NCI-H526 treated with DMSO at 0.1 percent for 48 hours (cell line): ENCODE results near the gene PDCD1.

Experiments used
- DNase-seq: peaks from one replicate; lab custom pipeline; 2025; lab: John Stamatoyannopoulos, UW

PDCD1 gene

DNA sequence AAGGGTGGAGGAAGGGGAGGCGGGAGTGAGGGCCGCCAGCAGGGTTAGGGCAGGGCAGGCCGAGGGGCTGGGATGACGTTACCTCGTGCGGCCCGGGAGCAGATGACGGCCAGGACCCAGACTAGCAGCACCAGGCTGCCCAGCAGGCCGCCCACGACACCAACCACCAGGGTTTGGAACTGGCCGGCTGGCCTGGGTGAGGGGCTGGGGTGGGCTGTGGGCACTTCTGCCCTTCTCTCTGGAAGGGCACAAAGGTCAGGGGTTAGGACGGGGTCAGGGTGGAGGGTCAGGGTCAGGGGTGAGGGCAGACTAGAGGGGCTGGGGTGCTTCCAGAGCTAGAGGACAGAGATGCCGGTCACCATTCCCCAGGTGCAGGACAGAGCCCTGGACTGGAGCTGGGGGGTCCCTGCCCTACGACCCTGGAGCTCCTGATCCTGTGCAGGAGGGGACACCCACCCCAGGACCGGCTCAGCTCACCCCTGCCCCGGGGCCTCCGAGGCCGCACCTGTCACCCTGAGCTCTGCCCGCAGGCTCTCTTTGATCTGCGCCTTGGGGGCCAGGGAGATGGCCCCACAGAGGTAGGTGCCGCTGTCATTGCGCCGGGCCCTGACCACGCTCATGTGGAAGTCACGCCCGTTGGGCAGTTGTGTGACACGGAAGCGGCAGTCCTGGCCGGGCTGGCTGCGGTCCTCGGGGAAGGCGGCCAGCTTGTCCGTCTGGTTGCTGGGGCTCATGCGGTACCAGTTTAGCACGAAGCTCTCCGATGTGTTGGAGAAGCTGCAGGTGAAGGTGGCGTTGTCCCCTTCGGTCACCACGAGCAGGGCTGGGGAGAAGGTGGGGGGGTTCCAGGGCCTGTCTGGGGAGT, 6.3 kb downstream of the PDCD1 start:
- no peak for DNase-seq

DNA sequence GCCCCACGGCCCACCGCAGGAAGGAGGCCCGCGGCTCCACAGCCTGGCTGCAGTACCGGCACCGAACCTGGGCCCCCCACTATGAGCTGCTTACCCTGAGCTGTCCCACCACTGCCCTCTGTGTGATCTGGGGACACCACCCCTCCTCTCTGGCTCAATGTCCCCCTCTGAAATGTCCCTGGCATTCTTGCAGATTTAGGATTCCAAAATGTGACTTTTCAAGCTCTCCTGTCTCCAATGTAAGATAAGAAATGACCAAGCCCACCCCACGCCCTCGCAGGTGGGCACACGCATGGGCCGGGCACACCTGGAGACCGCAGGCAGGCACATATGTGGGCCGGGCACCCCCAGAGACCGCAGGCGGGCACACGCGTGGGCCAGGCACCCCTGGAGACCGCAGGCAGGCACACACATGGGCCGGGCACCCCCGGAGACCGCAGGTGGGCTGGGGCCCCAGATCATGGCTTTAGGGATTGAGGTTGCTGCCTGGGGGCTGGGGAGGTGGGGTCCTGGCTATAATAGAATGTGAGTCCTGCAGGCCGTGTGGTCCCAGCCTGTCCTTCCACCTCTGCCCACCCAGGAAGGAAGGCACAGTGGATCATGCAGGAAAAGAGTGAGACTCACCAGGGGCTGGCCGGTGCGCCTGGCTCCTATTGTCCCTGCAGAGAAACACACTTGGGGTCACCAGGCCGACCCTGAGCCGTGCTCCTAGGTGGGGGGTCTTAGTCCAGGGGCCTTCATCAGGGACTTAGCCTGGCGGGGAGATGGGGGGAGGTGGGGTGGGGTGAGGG, 7.2 kb downstream of the PDCD1 start:
- DNase-seq, result no peak

GRCh38 chr2:241850544-241851324, 8.0 kb downstream of the PDCD1 start:
- DNase-seq, result no peak

GRCh38 chr2:241849616-241850543, 8.8 kb downstream of the PDCD1 start:
- DNase-seq, result no peak

- no peak for DNase-seq
These were observed 9.7 kb downstream of the PDCD1 start for GRCh38 chr2:241848761-241849615.

GRCh38 chr2:241846406-241846805, 12.3 kb downstream of the PDCD1 start:
- no peak for DNase-seq

DNA sequence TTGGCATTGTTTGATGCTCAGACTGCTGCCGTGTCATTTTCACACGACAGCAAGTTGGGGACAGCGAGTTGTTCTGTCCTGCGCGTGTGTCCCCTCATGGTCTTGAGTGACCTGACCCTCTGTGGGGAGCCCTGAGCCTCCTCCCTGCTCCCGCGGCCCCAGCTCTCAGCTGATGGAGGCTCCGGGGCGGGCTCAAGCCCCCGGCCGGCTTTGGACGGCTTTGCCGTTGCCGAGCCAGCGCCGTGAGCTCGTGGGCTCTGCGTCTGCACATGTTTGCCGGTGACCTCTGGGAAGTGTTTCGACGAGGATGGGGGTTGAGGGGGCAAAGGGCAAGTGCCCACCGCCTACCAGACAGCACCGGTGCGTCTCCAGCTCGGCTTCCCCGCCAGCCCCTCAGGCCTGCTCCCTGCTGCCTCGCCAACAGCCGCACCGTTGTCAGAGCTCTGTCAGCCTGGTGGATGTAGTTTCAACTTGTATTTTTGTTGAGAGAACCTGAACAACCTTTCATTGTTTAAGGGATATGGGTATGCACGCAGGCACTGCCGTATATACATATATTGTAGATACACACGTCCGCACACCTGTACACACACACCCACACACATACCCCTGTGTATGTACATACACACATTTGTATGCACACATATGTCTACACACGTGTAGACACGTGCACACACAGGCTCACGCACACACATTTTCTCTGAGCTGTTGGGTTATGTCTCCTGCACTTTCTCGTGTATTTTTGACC, 13.7 kb downstream of the PDCD1 start:
- no peak for DNase-seq

DNA sequence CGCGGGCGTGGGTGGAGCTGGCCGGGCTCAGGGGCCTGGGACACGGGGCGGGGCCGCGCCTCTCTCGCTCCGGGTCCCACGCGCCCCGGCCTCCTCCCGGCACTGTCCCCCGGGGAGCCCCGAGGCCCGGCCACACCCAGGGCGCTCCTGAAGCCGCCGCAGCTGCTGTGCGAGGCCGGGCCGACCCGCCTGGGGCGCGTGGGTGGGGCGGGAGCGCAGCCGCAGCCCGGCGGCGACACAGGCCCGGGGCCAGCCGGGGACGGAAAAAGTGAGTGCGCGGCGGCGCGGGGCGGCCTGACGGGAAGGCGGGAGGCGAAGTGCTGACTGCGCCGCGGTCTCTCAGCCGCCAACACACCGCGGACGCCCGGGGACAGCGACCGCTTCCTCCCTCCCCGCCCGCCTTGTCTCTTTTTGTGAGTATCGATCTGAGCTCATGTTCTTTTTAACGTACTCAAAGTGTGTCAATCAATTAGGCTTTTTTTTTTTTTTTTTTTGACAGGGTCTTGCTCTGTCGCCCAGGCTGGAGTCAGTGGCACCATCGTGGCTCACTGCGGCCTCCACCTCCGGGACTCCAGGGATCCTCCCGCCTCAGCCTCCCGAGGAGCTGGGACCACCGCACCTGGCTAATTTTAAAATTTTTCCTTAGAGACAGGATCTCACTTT, 14.5 kb downstream of the PDCD1 start:
- no peak for DNase-seq

DNA sequence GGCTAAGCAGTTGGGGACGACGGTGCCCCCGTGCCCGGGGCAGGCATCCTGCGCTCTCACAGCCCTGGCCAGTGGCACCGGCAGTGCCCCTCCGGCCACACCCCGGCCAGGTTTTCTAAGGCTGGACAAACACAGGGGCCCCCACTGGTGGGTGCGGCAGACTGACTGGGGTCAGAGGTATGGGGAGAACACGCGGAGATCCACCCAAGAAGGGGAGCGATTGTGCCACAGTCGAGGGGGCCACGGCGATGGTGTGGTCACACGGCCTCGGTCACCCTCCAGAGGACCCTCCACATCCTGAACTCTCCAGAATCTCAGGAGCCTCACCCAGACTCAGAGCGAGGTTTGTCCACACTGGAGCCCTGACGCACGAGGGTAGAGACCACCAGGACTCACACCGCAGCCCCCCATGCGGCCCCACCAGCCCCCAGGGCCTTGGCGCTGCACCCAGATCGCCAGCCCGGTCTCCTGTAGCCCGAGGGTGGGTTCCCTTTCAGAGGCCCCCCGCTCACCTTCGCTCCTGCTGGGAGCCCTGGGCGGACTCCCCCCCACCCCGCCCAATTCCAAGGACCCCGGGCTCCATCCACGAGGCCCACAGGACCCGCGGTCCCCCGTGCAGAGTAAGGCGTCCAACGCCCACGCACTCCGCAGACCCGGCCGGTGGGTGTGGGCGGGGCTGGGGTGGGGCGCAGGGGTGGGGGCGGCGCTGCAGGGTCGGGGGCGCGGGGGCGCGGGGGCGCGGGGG, 15.2 kb downstream of the PDCD1 start:
- DNase-seq, result no peak

GRCh38 chr2:241842620-241843211, 16.0 kb downstream of the PDCD1 start:
- no peak for DNase-seq

DNA sequence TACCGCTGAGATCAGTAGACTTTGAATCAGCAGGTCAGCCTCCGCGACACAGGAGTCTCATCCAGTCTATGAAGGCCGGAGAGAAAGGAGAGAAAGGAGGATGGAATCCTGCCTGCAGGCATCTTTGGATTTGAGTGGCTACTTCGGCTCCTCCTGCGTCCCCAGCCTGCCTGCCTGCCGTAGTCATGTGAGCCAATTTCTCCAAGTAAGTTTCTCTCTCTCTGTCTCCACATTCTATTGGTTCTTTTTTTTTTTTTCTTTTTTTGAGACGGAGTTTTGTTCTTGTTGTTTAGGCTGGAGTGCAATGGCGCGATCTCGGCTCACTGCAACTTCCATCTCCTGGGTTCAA, 16.7 kb downstream of the PDCD1 start:
- DNase-seq, result no peak

GRCh38 chr2:241841181-241842066, 17.3 kb downstream of the PDCD1 start:
- DNase-seq, result no peak

- DNase-seq, result no peak
These were observed 21.3 kb downstream of the PDCD1 start for GRCh38 chr2:241837197-241837965.

DNA sequence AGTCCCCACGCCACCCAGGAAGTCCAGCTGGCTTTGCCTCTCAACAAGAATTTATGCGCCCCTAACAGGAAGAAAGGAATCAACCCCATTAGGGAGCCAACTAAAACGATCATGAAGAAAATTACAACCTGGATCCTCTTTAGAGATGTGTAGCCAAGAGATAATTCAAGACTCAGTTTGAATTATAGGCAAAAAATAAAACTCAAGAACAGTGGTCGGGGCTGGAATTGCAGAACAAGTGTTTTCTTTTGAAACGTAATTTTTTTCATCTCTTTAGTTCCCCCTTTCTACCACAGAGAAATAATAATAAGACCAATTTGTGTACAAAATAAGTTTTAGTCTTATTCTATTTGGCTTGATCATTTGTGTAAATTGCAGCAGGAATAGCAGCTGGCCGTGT, 22.4 kb downstream of the PDCD1 start:
- DNase-seq, result no peak

DNA sequence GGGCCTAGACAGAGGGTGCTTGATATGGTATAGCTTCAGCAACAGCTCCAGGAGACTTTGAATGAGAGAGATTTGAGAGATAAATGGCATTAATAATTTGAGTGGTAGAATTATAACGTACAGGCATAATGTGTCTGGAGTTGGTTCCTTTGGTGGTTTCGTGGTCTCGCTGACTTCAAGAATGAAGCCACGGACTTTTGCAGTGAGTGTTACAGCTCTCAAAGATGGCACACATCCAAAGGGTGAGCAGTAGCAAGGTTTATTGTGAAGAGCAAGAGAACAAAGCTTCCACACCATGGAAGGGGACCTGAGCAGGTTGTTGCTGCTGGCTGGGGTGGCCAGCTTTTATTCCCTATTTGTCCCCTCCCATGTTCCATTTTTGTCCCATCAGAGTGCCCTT, 23.1 kb downstream of the PDCD1 start:
- no peak for DNase-seq

GRCh38 chr2:241834527-241835210, 24.0 kb downstream of the PDCD1 start:
- no peak for DNase-seq
